Uterus (tissue), 4 donors: Measurements from ENCODE around the gene CXCR6. TPM values are rescaled to one million over a fixed set of nuclear protein-coding genes. Genes with fewer than 3 reads are reported as not detected.

Experiments
- DNase-seq, 2 donors: peaks; one replicate each; pipeline ENCODE4 v3.0.0-alpha.2; 2019 to 2020
- H3K27ac ChIP-seq, 2 donors: fragments of 200-600 bp; sonication (generic); 1 replicate in 1 of 2; 2 replicates in 1 of 2; pipeline ENCODE4 v1.5.1; 2016 to 2018
- H3K27me3 ChIP-seq, 2 donors: fragments of 200-600 bp; sonication (generic); one replicate each; pipeline ENCODE4 v1.5.1; 2018 to 2019; ENCODE audit warnings: control low read depth in 1 of 2
- H3K36me3 ChIP-seq, 2 donors: fragments of 200-600 bp; sonication (generic); one replicate each; pipeline ENCODE4 v1.5.1; 2019; ENCODE audit warnings: control low read depth in 1 of 2
- H3K4me1 ChIP-seq, 2 donors: fragments of 200-600 bp; sonication (generic); one replicate each; pipeline ENCODE4 v1.5.1; 2018 to 2019; ENCODE audit warnings: control low read depth in 1 of 2
- H3K4me3 ChIP-seq, 2 donors: fragments of 200-600 bp; sonication (generic); 1 replicate in 1 of 2; 2 replicates in 1 of 2; pipeline ENCODE4 v1.5.1; 2018 to 2019; ENCODE audit warnings: mild to moderate bottlenecking in 1 of 2
- H3K9me3 ChIP-seq, 2 donors: fragments of 200-600 bp; sonication (generic); one replicate each; pipeline ENCODE4 v1.5.1; 2019; ENCODE audit warnings: control low read depth in 1 of 2
- POLR2A ChIP-seq, 2 donors: fragments of 450-650 bp; IDR thresholded peaks; one replicate each; pipeline ENCODE4 v1.6.1; 2016; ENCODE audit warnings: antibody characterized with exemption in 2 of 2, mild to moderate bottlenecking in 1 of 2, moderate library complexity in 1 of 2
- intact Hi-C: fragments of 100-400 bp; cut with DNase I; formaldehyde crosslinking; loops from one replicate; pipeline ENCODE4 v1.15.1; 2023; ENCODE audit warnings: low total_unique reads
- total RNA-seq, 4 donors: library from RNA; depleted of rRNA in 3 of 4; stranded (reverse); fragments of >200 nt in 3 of 4; gene quantifications; one replicate each; pipeline versions ENCODE4 v1.1.0 to v1.2.4, GENCODE V29; 2014 to 2023
- TF ChIP-seq, protein P1 (sequence below), 4 experiments: fragments of 200-600 bp in 2 of 4; fragments of 450-650 bp in 2 of 4; sonication (generic) in 2 of 4; IDR thresholded peaks; one replicate each; pipeline ENCODE4 v1.5.1; 2016 to 2019; ENCODE audit warnings: antibody characterized with exemption in 4 of 4, mild to moderate bottlenecking in 2 of 4, moderate library complexity in 1 of 4
- donor health status: DM: yes; HTN: yes; CAD: no.

CXCR6 gene
- total RNA-seq, 4 donors from 2014 or later = 0.48 to 8.7 (median 0.76) TPM; not detected in 1

DNA sequence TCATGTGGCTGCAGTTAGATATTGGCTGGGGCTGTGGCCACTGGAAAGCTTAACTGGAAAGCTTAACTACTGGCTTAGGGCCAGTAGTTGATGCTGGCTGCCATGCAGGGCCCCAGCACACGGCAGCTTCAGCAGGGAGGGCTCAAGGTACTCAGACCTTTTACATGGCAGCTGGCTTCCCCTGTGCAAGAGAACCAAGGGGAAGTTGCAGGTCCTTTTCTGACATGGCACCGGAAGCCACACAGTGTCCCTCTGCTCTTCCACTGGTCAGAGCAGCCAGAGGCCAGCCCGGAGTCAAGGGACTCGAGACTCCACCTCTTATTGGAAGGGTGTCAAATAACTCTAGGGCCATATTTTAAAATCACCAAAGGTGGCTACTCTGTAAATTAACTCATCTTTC lies 32.4 kb upstream of the CXCR6 start:
- intact Hi-C loops = no loop called here
- H3K4me3 ChIP-seq = no peak overlapping the region

DNA sequence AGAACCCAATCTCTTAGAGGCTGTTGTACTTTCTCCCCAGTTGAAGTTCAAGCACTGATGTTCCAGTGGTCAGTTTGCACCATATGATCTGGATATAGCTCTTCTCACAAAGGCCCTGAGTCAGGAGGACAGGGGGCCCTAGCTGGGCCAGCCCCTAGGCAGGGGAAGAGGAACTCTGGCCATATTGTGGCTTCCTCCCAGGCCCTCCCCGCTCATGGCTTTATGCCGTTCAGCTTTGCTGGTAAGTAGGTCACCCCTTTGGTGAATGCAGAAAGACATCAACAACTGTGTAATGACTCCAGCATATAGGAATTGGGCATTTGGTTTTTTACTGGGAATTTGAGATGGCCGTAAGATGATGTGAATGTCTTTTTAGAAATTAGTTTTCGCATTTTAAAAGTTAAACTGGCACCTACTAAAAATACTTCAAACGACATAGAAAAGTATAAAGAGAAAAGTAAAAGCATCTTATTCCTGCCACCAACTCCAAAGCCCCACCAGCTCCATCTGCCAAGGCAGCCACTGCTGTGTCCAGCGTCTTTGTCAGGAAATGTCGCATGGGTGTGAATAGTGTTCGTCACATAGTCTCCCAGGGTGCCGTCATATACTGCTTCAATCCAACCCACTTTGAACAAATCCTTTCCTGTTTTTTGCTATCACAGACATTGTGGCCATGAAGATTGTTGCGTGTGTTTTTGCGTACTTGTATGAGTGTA lies 31.6 kb upstream of the CXCR6 start:
- no peak for TF ChIP-seq POLR2A (IDR thresholded peaks at IDR 0.05)
- TF ChIP-seq, protein P1, sequence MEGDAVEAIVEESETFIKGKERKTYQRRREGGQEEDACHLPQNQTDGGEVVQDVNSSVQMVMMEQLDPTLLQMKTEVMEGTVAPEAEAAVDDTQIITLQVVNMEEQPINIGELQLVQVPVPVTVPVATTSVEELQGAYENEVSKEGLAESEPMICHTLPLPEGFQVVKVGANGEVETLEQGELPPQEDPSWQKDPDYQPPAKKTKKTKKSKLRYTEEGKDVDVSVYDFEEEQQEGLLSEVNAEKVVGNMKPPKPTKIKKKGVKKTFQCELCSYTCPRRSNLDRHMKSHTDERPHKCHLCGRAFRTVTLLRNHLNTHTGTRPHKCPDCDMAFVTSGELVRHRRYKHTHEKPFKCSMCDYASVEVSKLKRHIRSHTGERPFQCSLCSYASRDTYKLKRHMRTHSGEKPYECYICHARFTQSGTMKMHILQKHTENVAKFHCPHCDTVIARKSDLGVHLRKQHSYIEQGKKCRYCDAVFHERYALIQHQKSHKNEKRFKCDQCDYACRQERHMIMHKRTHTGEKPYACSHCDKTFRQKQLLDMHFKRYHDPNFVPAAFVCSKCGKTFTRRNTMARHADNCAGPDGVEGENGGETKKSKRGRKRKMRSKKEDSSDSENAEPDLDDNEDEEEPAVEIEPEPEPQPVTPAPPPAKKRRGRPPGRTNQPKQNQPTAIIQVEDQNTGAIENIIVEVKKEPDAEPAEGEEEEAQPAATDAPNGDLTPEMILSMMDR (IDR thresholded peaks at IDR 0.05) = no peak
- no peaks in the 10 kb centered on the region for H3K9me3 ChIP-seq
- no peaks in the 10 kb centered on the region for H3K36me3 ChIP-seq
- no peak for DNase-seq
- H3K27ac ChIP-seq = no peak overlapping the region
- intact Hi-C loops = no loop called here
- no peak overlapping the region for H3K4me3 ChIP-seq
- H3K4me1 ChIP-seq = no peaks in the 10 kb centered on the region
- no peaks in the 10 kb centered on the region for H3K27me3 ChIP-seq

More for the DNA sequence above, 32.4 kb upstream of the CXCR6 start:
- Histone ChIP-seq H3K27me3 (no peaks in the 10 kb centered on the region), H3K4me1 (no peaks in the 10 kb centered on the region), H3K27ac (no peak overlapping the region), H3K36me3 (no peaks in the 10 kb centered on the region), H3K9me3 (no peaks in the 10 kb centered on the region)
- no peak for DNase-seq
- TF ChIP-seq, protein P1 (IDR thresholded peaks at IDR 0.05) = no peak
- no peak for TF ChIP-seq POLR2A (IDR thresholded peaks at IDR 0.05)

GRCh38 chr3:45912435-45912834 lies 30.8 kb upstream of the CXCR6 start:
- Histone ChIP-seq H3K4me1 (no peaks in the 10 kb centered on the region), H3K9me3 (no peaks in the 10 kb centered on the region), H3K4me3 (no peak overlapping the region), H3K27me3 (no peaks in the 10 kb centered on the region), H3K36me3 (no peaks in the 10 kb centered on the region), H3K27ac (no peak overlapping the region)
- intact Hi-C loops = no loop called here
- TF ChIP-seq, protein P1 (IDR thresholded peaks at IDR 0.05) = no peak
- TF ChIP-seq POLR2A (IDR thresholded peaks at IDR 0.05) = no peak
- DNase-seq = no peak

DNA sequence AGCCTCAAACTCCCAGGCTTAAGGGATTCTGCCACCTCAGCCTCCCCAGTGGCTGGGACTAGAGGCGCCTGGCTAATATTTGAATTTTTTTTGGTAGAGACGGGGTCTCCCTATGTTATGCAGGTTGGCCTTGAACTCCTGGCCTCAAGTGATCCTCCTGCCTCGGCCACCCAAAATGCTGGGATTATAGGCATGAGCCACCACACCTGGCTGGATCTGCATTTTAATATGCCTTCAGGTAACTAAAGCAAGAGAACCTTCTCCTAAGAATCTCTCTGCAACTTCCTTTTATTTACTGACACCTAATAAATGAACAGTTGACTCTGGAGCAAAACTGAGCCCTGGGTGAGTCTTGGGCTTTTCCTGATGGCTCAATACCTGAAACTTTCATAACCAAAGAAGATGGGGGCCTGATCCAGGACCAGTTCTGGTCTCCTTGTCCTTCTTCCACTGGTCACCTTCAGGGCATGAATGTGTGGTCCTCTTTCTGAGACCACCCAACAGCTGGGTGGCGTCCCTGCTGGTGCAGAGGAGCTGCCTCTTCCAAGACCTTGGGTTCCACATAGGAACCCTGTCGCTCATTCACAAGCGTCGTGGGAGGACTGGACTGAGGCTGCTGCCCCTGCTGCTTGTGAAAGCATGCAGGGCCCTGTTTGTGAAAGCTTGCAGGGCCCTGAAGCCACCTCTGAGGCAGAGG lies 28.8 kb upstream of the CXCR6 start:
- no peaks in the 10 kb centered on the region for H3K4me1 ChIP-seq
- H3K36me3 ChIP-seq = no peaks in the 10 kb centered on the region
- H3K27ac ChIP-seq = no peak overlapping the region
- no peak for TF ChIP-seq POLR2A (IDR thresholded peaks at IDR 0.05)
- TF ChIP-seq, protein P1 (IDR thresholded peaks at IDR 0.05) = no peak
- H3K9me3 ChIP-seq = no peaks in the 10 kb centered on the region
- DNase-seq = no peak
- H3K27me3 ChIP-seq = no peaks in the 10 kb centered on the region
- no peak overlapping the region for H3K4me3 ChIP-seq
- intact Hi-C loops = no loop called here

DNA sequence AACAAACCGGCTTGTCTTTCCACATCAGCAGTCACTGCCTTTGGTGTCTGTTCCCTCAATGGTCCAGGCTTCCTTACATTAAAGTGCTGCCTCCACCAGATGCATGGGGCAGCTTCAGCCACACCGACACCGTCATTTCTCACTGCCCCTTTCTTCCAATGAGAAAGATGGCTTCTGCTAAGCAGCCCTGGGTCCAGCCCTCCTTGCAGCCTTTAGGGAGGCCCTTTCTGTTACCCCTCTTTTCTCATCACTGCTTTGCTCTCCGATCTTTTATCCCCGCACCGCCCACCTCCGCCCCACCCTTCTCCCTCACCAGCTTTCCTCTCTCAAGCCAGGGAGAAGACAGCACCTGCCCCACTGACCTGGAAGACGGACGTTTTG lies 28.2 kb upstream of the CXCR6 start:
- DNase-seq = no peak
- H3K27me3 ChIP-seq = no peaks in the 10 kb centered on the region
- no peaks in the 10 kb centered on the region for H3K4me1 ChIP-seq
- H3K4me3 ChIP-seq = no peak overlapping the region
- H3K9me3 ChIP-seq = no peaks in the 10 kb centered on the region
- no peak overlapping the region for H3K27ac ChIP-seq
- H3K36me3 ChIP-seq = no peaks in the 10 kb centered on the region
- no peak for TF ChIP-seq POLR2A (IDR thresholded peaks at IDR 0.05)
- TF ChIP-seq, protein P1 (IDR thresholded peaks at IDR 0.05) = no peak
- intact Hi-C loops = no loop called here
